Astrocyte (in vitro differentiated cells and primary cell): Measurements from ENCODE around the gene INPP4B. TPM values are rescaled to one million over a fixed set of nuclear protein-coding genes. Genes with fewer than 3 reads are reported as not detected.
A peak's percentile ranks its signal among the peaks of the same experiment; 100 is the strongest.

ENCODE experiments used
- DNase-seq: peaks from one replicate; pipeline ENCODE4 v3.0.0-alpha.2; 2010; ENCODE audit warnings: low read depth
- FAIRE-seq: peaks from 2 replicates; lab custom pipeline; 2011; peaks lifted over from hg19 to GRCh38; lab: Jason Lieb, UNC
- H2AFZ ChIP-seq: 2 replicates; pipeline ENCODE4 v1.6.0; 2012; ENCODE audit warnings: low read depth, low read length, inconsistent platforms
- H3K27ac ChIP-seq: 2 replicates; pipeline ENCODE4 v1.5.1; 2011; ENCODE audit warnings: low read depth, low read length, inconsistent platforms
- H3K27me3 ChIP-seq: 2 replicates; pipeline ENCODE4 v1.6.0; 2011; ENCODE audit warnings: low read length, inconsistent platforms; ENCODE audit not compliant: insufficient read depth
- H3K36me3 ChIP-seq: 2 replicates; pipeline ENCODE4 v1.5.1; 2011; ENCODE audit warnings: low read length, inconsistent platforms; ENCODE audit not compliant: insufficient read depth
- H3K4me1 ChIP-seq: 2 replicates; pipeline ENCODE4 v1.5.1; 2011; ENCODE audit warnings: low read length, inconsistent platforms; ENCODE audit not compliant: insufficient read depth
- H3K4me2 ChIP-seq: 2 replicates; pipeline ENCODE4 v1.6.0; 2012; ENCODE audit warnings: low read length, inconsistent platforms
- H3K4me3 ChIP-seq: 2 replicates; pipeline ENCODE4 v1.5.1; 2011; ENCODE audit warnings: low read depth, mild to moderate bottlenecking, low read length, inconsistent platforms; ENCODE audit not compliant: insufficient read depth
- H3K79me2 ChIP-seq: 2 replicates; pipeline ENCODE4 v1.6.0; 2012; ENCODE audit warnings: mild to moderate bottlenecking, low read length, inconsistent platforms; ENCODE audit not compliant: insufficient read depth
- H3K9ac ChIP-seq: 2 replicates; pipeline ENCODE4 v1.6.0; 2012; ENCODE audit warnings: mild to moderate bottlenecking, low read length, inconsistent platforms
- H3K9me3 ChIP-seq: 2 replicates; pipeline ENCODE4 v1.5.1; 2012; ENCODE audit warnings: low read depth, mild to moderate bottlenecking, low read length, inconsistent platforms; ENCODE audit not compliant: insufficient read depth
- H4K20me1 ChIP-seq: 2 replicates; pipeline ENCODE4 v1.6.0; 2012; ENCODE audit warnings: low read length, inconsistent platforms; ENCODE audit not compliant: insufficient read depth
- H3K27ac Mint-ChIP-seq: one replicate; pipeline ENCODE4 v1.8.0; 2021; ENCODE audit warnings: mild to moderate bottlenecking, mixed read lengths; ENCODE audit not compliant: unreplicated experiment
- H3K27me3 Mint-ChIP-seq: one replicate; pipeline ENCODE4 v1.8.0; 2021; ENCODE audit warnings: low read depth, mixed read lengths; ENCODE audit not compliant: unreplicated experiment
- H3K36me3 Mint-ChIP-seq: one replicate; pipeline ENCODE4 v1.8.0; 2021; ENCODE audit warnings: low read depth, mixed read lengths; ENCODE audit not compliant: unreplicated experiment
- H3K4me1 Mint-ChIP-seq: one replicate; pipeline ENCODE4 v1.8.0; 2021; ENCODE audit warnings: low read depth, mixed read lengths; ENCODE audit not compliant: unreplicated experiment
- H3K4me3 Mint-ChIP-seq: one replicate; pipeline ENCODE4 v1.8.0; 2021; ENCODE audit warnings: mild to moderate bottlenecking, moderate library complexity, mixed read lengths; ENCODE audit not compliant: unreplicated experiment
- H3K9me3 Mint-ChIP-seq: one replicate; pipeline ENCODE4 v1.8.0; 2021; ENCODE audit warnings: mild to moderate bottlenecking, mixed read lengths; ENCODE audit not compliant: unreplicated experiment
- EZH2 ChIP-seq: IDR thresholded peaks from 2 replicates; pipeline ENCODE4 v1.6.1; 2012; ENCODE audit warnings: mild to moderate bottlenecking, low read length, inconsistent platforms; ENCODE audit not compliant: insufficient read depth
- total RNA-seq: library from RNA; stranded (reverse); gene quantifications from 2 replicates; pipeline ENCODE4 v1.2.1, GENCODE V29; 2021
- TF ChIP-seq, protein P1 (sequence below): IDR thresholded peaks from 2 replicates; pipeline ENCODE4 v1.5.1; 2011; ENCODE audit warnings: low read depth, mild to moderate bottlenecking, inconsistent platforms, low read length, moderate library complexity; ENCODE audit not compliant: insufficient read depth

INPP4B gene
- total RNA-seq, 1 donor from 2014 or later, result 2.8 TPM

DNA sequence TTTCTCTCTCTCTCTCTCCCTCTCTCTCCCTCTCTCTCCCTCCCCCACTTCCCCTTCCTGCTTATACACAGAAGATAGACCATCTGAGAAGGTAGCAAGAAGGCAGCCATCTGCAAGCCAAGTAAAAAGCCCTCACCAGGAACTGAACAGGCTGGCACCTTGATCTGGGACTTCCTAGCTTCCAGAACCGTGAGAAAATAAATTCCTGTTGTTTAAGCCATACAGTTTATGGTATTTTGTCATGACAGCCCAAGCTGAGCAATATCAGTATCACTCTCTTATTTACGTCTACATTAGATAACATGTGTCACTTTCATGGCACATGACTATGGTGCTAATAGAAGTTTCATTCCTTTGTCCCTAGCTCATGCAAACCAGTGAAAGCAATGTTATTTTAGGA, 581.1 kb downstream of the INPP4B start:
- Histone ChIP-seq H4K20me1 (no peaks in the 10 kb centered on the region), H3K27me3 (no peaks in the 10 kb centered on the region), H3K4me3 (no peak overlapping the region), H3K4me2 (peak overlapping the region; percentile 4), H3K4me1 (peaks cover 12% of the 10 kb centered on the region), H3K79me2 (no peaks in the 10 kb centered on the region), H3K36me3 (no peaks in the 10 kb centered on the region), H2AFZ (no peak overlapping the region), H3K27ac (peak overlapping the region; percentile 71), H3K9ac (peak overlapping the region; percentile 23), H3K9me3 (no peaks in the 10 kb centered on the region)
- peak; percentile 67 for DNase-seq
- no peak overlapping the region for H3K27ac Mint-ChIP-seq
- TF ChIP-seq, protein P1, sequence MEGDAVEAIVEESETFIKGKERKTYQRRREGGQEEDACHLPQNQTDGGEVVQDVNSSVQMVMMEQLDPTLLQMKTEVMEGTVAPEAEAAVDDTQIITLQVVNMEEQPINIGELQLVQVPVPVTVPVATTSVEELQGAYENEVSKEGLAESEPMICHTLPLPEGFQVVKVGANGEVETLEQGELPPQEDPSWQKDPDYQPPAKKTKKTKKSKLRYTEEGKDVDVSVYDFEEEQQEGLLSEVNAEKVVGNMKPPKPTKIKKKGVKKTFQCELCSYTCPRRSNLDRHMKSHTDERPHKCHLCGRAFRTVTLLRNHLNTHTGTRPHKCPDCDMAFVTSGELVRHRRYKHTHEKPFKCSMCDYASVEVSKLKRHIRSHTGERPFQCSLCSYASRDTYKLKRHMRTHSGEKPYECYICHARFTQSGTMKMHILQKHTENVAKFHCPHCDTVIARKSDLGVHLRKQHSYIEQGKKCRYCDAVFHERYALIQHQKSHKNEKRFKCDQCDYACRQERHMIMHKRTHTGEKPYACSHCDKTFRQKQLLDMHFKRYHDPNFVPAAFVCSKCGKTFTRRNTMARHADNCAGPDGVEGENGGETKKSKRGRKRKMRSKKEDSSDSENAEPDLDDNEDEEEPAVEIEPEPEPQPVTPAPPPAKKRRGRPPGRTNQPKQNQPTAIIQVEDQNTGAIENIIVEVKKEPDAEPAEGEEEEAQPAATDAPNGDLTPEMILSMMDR, result no peak
- no peak for TF ChIP-seq EZH2
- no peaks in the 10 kb centered on the region for H3K36me3 Mint-ChIP-seq
- no peaks in the 10 kb centered on the region for H3K27me3 Mint-ChIP-seq
- peaks cover 16% of the 10 kb centered on the region for H3K4me1 Mint-ChIP-seq
- H3K9me3 Mint-ChIP-seq, result no peaks in the 10 kb centered on the region
- no peak for FAIRE-seq
- no peak overlapping the region for H3K4me3 Mint-ChIP-seq

DNA sequence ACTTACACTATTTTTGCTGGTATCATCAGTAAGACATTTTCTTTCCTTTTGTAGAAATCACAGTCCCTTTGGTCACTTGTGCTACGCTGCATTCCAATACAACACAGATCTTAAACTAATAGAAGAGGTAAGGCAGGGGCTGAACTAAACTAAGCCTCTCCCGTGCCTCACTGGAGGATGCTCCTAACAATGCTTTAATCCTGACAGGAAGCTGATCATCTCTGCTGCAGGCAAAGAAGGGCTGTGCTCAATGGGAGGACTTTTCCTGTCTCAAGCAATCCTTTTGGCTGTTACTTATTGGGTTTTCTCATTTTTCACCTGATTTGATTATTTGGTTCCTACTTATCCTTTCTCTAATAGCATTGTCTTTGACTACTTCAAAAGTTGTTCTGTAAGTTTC, 583.1 kb downstream of the INPP4B start:
- no peak overlapping the region for H3K9ac ChIP-seq

DNA sequence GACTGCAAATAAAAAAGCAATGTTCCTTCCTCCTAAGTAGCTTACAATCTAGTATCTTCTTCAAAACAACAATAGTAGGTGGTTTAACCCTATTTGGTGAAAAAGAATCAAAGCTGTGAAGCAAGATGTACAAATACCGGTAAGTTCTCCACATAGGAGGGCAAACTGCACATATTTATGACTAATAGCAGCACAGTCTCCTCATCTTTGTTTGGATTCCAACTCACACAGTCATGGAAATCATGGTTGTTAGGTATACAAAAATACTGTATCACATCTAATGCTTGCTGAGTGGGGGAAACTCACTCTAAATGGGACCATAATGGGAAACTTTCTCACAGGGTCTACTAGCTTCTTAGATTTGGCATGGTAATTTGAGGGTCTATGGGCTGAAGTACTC, 597.2 kb downstream of the INPP4B start:
- Mint-ChIP-seq H3K9me3 (no peaks in the 10 kb centered on the region), H3K4me1 (peaks cover 2% of the 10 kb centered on the region), H3K27me3 (peaks cover 2% of the 10 kb centered on the region), H3K4me3 (no peak overlapping the region), H3K27ac (peak overlapping the region; percentile 64), H3K36me3 (no peaks in the 10 kb centered on the region)
- FAIRE-seq (peak; percentile 68), DNase-seq (peak; percentile 73)
- no peaks in the 10 kb centered on the region for H4K20me1 ChIP-seq
- TF ChIP-seq, protein P1, result no peak
- no peak for TF ChIP-seq EZH2
- no peaks in the 10 kb centered on the region for H3K36me3 ChIP-seq
- H3K9me3 ChIP-seq, result no peaks in the 10 kb centered on the region
- no peak overlapping the region for H3K4me2 ChIP-seq
- no peaks in the 10 kb centered on the region for H3K27me3 ChIP-seq
- no peaks in the 10 kb centered on the region for H3K4me1 ChIP-seq
- H3K79me2 ChIP-seq, result no peaks in the 10 kb centered on the region
- H3K27ac ChIP-seq, result peak overlapping the region; percentile 51
- H2AFZ ChIP-seq, result no peak overlapping the region
- H3K4me3 ChIP-seq, result no peak overlapping the region
- no peak overlapping the region for H3K9ac ChIP-seq

More for the DNA sequence above, 583.1 kb downstream of the INPP4B start:
- TF ChIP-seq, protein P1, result no peak
- TF ChIP-seq EZH2, result no peak
- peaks cover 16% of the 10 kb centered on the region for H3K4me1 Mint-ChIP-seq
- Histone ChIP-seq H3K4me1 (peaks cover 12% of the 10 kb centered on the region), H3K4me3 (no peak overlapping the region), H3K36me3 (no peaks in the 10 kb centered on the region), H3K9me3 (no peaks in the 10 kb centered on the region), H4K20me1 (no peaks in the 10 kb centered on the region), H3K27ac (no peak overlapping the region), H3K27me3 (no peaks in the 10 kb centered on the region), H3K4me2 (no peak overlapping the region), H3K79me2 (no peaks in the 10 kb centered on the region), H2AFZ (no peak overlapping the region)
- DNase-seq, result no peak
- no peak overlapping the region for H3K27ac Mint-ChIP-seq
- H3K36me3 Mint-ChIP-seq, result no peaks in the 10 kb centered on the region
- no peaks in the 10 kb centered on the region for H3K9me3 Mint-ChIP-seq
- FAIRE-seq, result no peak
- H3K4me3 Mint-ChIP-seq, result no peak overlapping the region
- no peaks in the 10 kb centered on the region for H3K27me3 Mint-ChIP-seq
